ENCODE measurements around the gene CAGE1.
"Not testable (repeated sequence)": the region's sequence is repeated elsewhere in the genome, so short reads cannot be mapped to it uniquely, and the experiment has no call there.

CAGE1 gene

DNA sequence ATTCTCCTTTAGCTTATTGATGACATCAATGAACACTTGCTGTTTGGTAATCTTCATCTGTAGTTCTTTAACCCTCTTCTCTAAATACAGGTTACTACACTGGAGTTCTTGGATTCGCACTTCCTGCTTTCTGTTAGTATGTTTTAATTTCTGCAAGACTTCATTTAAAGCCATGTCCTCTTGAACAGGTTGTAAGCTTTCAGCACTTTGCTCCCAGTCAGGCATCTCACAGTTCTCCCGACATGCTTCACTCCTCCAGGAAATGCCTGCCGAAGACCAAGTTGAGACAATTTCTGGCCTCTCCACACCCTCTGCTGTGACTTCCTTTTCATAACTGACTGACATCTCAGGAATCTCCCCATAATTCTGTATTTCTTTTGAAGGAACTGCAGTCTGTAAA lies 15.8 kb downstream of the CAGE1 start:
- H3K27ac ChIP-seq (ENCODE audit: low read length): no peak overlapping the region
- H3K27me3 ChIP-seq (ENCODE audit: low read depth, low read length): no peaks in the 10 kb centered on the region
- H3K36me3 ChIP-seq (replicated peaks; ENCODE audit: low read depth, low read length): no peaks in the 10 kb centered on the region
- no peaks in the 10 kb centered on the region for H4K20me1 ChIP-seq (ENCODE audit: insufficient read depth, low read length)
- H3K4me1 ChIP-seq (ENCODE audit: low read length): 0 out of 2 replicates have a peak, but pooled peaks cover 5% of the 10 kb centered on the region
- H3K9ac ChIP-seq (ENCODE audit: low read length): no peak overlapping the region
- TF ChIP-seq, protein P1, sequence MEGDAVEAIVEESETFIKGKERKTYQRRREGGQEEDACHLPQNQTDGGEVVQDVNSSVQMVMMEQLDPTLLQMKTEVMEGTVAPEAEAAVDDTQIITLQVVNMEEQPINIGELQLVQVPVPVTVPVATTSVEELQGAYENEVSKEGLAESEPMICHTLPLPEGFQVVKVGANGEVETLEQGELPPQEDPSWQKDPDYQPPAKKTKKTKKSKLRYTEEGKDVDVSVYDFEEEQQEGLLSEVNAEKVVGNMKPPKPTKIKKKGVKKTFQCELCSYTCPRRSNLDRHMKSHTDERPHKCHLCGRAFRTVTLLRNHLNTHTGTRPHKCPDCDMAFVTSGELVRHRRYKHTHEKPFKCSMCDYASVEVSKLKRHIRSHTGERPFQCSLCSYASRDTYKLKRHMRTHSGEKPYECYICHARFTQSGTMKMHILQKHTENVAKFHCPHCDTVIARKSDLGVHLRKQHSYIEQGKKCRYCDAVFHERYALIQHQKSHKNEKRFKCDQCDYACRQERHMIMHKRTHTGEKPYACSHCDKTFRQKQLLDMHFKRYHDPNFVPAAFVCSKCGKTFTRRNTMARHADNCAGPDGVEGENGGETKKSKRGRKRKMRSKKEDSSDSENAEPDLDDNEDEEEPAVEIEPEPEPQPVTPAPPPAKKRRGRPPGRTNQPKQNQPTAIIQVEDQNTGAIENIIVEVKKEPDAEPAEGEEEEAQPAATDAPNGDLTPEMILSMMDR (IDR thresholded peaks at IDR 0.05; ENCODE audit: low read depth, low read length): no peak
- no peak for TF ChIP-seq EZH2phosphoT487 (IDR thresholded peaks at IDR 0.05; ENCODE audit: low read depth)
- no peak overlapping the region for H3K4me2 ChIP-seq (ENCODE audit: low read length)
- no peak overlapping the region for H3K4me3 ChIP-seq (ENCODE audit: low read length)
- H2AFZ ChIP-seq (ENCODE audit: low read depth, low read length): no peak overlapping the region
- no peaks in the 10 kb centered on the region for H3K79me2 ChIP-seq (ENCODE audit: low read length)
- no peaks in the 10 kb centered on the region for H3K9me3 ChIP-seq (ENCODE audit: insufficient read depth, low read length)

DNA sequence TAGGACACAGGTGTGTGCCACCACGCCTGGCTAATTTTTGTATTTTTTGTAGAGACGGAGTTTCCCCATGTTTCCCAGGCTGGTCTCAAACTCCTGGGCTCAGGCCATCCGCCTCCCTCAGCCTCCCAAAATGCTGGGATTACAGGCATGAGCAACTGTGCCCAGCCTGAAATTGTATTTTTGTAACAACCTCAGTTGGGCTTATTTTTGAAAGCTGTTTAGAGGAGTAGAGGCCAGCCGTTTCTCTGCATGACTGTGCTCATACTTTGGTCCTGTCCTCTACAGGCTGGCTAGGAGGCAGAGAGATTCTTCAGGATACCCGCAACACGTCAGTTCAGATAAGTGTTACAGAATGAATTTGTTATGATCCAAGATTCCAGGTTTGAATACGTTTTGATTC lies 22.1 kb downstream of the CAGE1 start:
- no peak overlapping the region for H3K4me2 ChIP-seq (ENCODE audit: low read length)
- no peak overlapping the region for H3K4me3 ChIP-seq (ENCODE audit: low read length)
- no peaks in the 10 kb centered on the region for H3K36me3 ChIP-seq (replicated peaks; ENCODE audit: low read depth, low read length)
- no peak overlapping the region for H3K27ac ChIP-seq (ENCODE audit: low read length)
- no peak for TF ChIP-seq EZH2phosphoT487 (IDR thresholded peaks at IDR 0.05; ENCODE audit: low read depth)
- TF ChIP-seq, protein P1 (IDR thresholded peaks at IDR 0.05; ENCODE audit: low read depth, low read length): no peak
- no peaks in the 10 kb centered on the region for H3K79me2 ChIP-seq (ENCODE audit: low read length)
- H3K27me3 ChIP-seq (ENCODE audit: low read depth, low read length): no peaks in the 10 kb centered on the region
- H3K9ac ChIP-seq (ENCODE audit: low read length): no peak overlapping the region
- H3K9me3 ChIP-seq (ENCODE audit: insufficient read depth, low read length): no peaks in the 10 kb centered on the region
- no peaks in the 10 kb centered on the region for H3K4me1 ChIP-seq (ENCODE audit: low read length)
- no peaks in the 10 kb centered on the region for H4K20me1 ChIP-seq (ENCODE audit: insufficient read depth, low read length)
- H2AFZ ChIP-seq (ENCODE audit: low read depth, low read length): no peak overlapping the region

DNA sequence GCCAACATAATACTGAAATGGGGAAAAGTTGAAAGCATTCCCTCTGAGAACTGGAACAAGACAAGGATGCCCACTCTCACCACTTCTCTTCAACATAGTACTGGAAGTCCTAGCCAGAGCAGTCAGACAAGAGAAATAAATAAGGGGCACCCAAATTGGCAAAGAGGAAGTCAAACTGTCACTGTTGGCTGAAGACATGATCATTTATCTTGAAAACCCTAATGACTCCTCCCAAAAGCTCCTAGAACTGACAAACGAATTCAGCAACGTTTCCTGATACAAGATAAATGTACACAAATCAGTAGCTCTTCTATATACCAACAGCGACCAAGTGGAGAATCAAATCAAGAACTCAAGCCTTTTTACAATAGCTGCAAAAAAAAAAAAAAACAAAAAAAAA lies 37.6 kb downstream of the CAGE1 start:
- not testable (repeated sequence) for H3K9me3 ChIP-seq (ENCODE audit: insufficient read depth, low read length); H4K20me1 ChIP-seq (ENCODE audit: insufficient read depth, low read length); H3K27ac ChIP-seq (ENCODE audit: low read length); H3K4me3 ChIP-seq (ENCODE audit: low read length); H3K36me3 ChIP-seq (replicated peaks; ENCODE audit: low read depth, low read length); H3K4me2 ChIP-seq (ENCODE audit: low read length); H3K9ac ChIP-seq (ENCODE audit: low read length); H2AFZ ChIP-seq (ENCODE audit: low read depth, low read length); H3K4me1 ChIP-seq (ENCODE audit: low read length); H3K79me2 ChIP-seq (ENCODE audit: low read length); H3K27me3 ChIP-seq (ENCODE audit: low read depth, low read length)

DNA sequence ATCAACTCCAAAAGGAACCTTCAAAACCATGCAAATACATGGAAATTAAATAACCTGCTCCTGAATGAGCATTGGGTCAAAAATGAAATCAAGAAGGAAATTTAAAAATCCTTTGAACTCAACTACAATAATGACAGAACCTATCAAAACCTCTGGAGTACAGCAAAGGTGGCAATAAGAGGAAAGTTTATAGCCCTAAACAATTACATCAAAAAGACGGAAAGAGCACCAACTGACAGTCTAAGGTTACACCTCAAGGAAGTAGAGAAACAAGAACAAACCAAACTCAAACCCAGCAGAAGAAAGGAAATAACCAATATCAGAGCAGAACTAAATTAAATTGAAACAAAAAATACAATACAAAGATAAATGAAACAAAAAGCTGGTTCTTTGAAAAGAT lies 39.0 kb downstream of the CAGE1 start:
- H3K9me3 ChIP-seq (ENCODE audit: insufficient read depth, low read length); H3K27me3 ChIP-seq (ENCODE audit: low read depth, low read length); H3K4me2 ChIP-seq (ENCODE audit: low read length); H4K20me1 ChIP-seq (ENCODE audit: insufficient read depth, low read length); H3K4me3 ChIP-seq (ENCODE audit: low read length); H3K9ac ChIP-seq (ENCODE audit: low read length); H3K27ac ChIP-seq (ENCODE audit: low read length); H3K4me1 ChIP-seq (ENCODE audit: low read length); H3K79me2 ChIP-seq (ENCODE audit: low read length); H3K36me3 ChIP-seq (replicated peaks; ENCODE audit: low read depth, low read length); H2AFZ ChIP-seq (ENCODE audit: low read depth, low read length): not testable (repeated sequence)

DNA sequence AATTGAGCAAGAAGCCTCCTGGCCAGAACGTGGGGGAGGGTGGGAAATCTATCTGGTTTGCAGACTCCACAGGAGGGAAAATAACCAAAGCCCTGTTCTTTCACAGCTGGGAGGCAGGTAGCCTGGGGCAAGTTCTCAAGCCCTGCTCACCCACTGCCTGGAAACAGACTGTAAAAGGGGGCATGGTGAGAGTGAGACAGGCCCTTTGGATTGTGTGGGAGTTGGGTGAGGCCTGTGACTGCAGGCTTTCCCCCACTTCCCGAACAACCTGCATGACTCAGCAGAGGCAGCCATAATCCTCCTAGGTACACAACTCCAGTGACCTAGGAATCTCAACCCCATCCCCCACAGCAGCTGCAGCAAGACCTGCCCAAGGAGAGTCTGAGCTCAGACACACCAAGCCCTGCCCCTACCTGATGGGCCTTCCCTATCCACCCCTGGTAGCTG lies 42.0 kb downstream of the CAGE1 start:
- H3K27me3 ChIP-seq (ENCODE audit: low read depth, low read length); H3K36me3 ChIP-seq (replicated peaks; ENCODE audit: low read depth, low read length); H3K4me3 ChIP-seq (ENCODE audit: low read length); H3K4me2 ChIP-seq (ENCODE audit: low read length); H3K4me1 ChIP-seq (ENCODE audit: low read length); H3K79me2 ChIP-seq (ENCODE audit: low read length); H3K9ac ChIP-seq (ENCODE audit: low read length); H4K20me1 ChIP-seq (ENCODE audit: insufficient read depth, low read length); H2AFZ ChIP-seq (ENCODE audit: low read depth, low read length); H3K9me3 ChIP-seq (ENCODE audit: insufficient read depth, low read length); H3K27ac ChIP-seq (ENCODE audit: low read length): not testable (repeated sequence)

DNA sequence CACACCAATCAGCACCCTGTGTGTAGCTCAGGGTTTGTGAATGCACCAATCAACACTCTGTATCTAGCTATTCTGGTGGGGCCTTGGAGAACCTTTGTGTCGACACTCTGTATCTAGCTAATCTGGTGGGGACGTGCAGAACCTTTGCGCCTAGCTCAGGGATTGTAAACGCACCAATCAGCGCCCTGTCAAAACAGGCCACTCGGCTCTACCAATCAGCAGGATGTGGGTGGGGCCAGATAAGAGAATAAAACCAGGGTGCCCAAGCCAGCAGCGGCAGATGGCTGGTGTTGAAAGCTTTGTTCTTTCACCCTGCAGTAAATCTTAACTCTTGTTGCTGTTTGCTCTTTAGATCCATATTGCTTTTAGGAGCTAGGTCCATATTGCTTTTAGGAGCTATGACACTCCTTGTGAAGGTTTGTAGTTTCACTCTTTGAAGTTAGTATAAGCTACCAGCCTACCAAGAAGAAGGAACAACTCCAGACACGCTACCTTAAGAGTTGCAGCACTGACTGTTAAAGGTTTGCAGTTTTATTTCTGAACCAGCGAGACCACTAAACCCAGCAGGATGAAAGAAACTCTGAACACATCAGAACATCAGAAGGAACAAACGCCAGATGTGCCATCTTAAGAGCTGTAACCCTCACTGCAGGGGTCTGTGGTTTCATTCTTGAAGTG lies 44.6 kb downstream of the CAGE1 start:
- not testable (repeated sequence) for H2AFZ ChIP-seq (ENCODE audit: low read depth, low read length); H3K36me3 ChIP-seq (replicated peaks; ENCODE audit: low read depth, low read length); H3K4me3 ChIP-seq (ENCODE audit: low read length); H3K9ac ChIP-seq (ENCODE audit: low read length); H3K27ac ChIP-seq (ENCODE audit: low read length); H3K4me1 ChIP-seq (ENCODE audit: low read length); H4K20me1 ChIP-seq (ENCODE audit: insufficient read depth, low read length); H3K4me2 ChIP-seq (ENCODE audit: low read length); H3K27me3 ChIP-seq (ENCODE audit: low read depth, low read length); H3K79me2 ChIP-seq (ENCODE audit: low read length); H3K9me3 ChIP-seq (ENCODE audit: insufficient read depth, low read length)
